ENCODE results near the gene SLC12A3.

SLC12A3 gene

DNA sequence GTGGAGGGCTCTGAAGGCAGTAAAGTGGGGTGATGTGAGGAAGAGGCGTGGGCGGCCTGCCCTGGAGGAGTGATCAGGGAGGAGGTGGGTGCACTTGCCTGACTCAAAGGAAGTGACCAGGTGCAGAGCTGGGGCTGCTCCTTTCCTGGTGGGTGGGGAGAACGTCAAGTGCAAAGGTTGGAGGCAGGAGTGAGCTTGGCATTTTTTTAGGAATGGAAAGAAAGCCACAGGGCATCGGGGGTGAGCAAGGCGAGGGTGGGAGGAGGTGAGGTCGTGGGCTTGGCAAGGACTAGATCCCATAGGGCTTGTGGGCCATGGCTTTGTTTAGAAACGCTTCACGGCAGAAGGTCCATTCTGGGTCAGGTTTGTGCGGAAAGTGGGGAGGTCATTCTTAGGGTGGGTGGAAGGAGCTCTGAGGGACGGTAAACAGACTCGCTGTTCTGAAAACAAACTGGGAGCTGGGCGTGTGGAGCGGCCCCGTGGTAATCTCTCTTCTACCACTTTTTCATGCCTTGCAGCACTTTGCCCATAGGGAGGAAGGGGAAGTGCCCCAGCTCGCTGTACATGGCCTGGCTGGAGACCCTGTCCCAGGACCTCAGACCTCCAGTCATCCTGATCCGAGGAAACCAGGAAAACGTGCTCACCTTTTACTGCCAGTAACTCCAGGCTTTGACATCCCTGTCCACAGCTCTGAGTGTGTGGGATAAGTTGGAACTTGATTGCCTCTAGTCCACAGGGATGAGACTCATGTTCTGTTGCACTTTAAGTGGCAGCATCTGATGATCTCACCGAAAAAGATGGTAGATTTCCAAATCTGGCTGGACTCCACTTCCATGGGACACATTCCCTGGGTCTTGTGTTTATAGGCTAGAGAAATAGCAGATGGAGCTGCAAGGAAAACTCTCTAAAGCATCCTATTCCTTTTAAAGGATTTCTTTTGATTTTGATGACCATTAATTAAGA, 48.0 kb downstream of the SLC12A3 start:
- TF ChIP-seq ZNF70 (CRISPR knock-in tag; IDR thresholded peaks at IDR 0.05) (no peak), ESRRG (CRISPR knock-in tag; IDR thresholded peaks at IDR 0.05) (no peak), ZNF8 (CRISPR knock-in tag; IDR thresholded peaks at IDR 0.05) (no peak), ZFP3 (CRISPR knock-in tag; IDR thresholded peaks at IDR 0.05) (no peak), BACH2 (CRISPR knock-in tag; IDR thresholded peaks at IDR 0.05; ENCODE audit: borderline replicate concordance) (no peak), GLIS3 (CRISPR knock-in tag; IDR thresholded peaks at IDR 0.05) (no peak), ARNTL (CRISPR knock-in tag; IDR thresholded peaks at IDR 0.05; ENCODE audit: borderline replicate concordance, low read depth) (no peak), CSDC2 (CRISPR knock-in tag; IDR thresholded peaks at IDR 0.05) (no peak), ISL1 (CRISPR knock-in tag; IDR thresholded peaks at IDR 0.05) (no peak), PPARA (CRISPR knock-in tag; IDR thresholded peaks at IDR 0.05; ENCODE audit: borderline replicate concordance) (no peak), SNAI2 (CRISPR knock-in tag; IDR thresholded peaks at IDR 0.05) (no peak), ZC3H10 (CRISPR knock-in tag; IDR thresholded peaks at IDR 0.05) (no peak), ZFP30 (CRISPR knock-in tag; IDR thresholded peaks at IDR 0.05) (no peak), ZNF565 (CRISPR knock-in tag; conservative IDR thresholded peaks at IDR 0.05; ENCODE audit: low read depth) (no peak), TCF4 (CRISPR knock-in tag; IDR thresholded peaks at IDR 0.05; ENCODE audit: borderline replicate concordance) (no peak)
- TF ChIP-seq, protein P1, sequence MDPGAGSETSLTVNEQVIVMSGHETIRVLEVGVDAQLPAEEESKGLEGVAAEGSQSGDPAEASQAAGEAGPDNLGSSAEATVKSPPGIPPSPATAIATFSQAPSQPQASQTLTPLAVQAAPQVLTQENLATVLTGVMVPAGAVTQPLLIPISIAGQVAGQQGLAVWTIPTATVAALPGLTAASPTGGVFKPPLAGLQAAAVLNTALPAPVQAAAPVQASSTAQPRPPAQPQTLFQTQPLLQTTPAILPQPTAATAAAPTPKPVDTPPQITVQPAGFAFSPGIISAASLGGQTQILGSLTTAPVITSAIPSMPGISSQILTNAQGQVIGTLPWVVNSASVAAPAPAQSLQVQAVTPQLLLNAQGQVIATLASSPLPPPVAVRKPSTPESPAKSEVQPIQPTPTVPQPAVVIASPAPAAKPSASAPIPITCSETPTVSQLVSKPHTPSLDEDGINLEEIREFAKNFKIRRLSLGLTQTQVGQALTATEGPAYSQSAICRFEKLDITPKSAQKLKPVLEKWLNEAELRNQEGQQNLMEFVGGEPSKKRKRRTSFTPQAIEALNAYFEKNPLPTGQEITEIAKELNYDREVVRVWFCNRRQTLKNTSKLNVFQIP (CRISPR knock-in tag; IDR thresholded peaks at IDR 0.05; ENCODE audit: borderline replicate concordance, low read depth) = no peak
- TF ChIP-seq, protein P2, sequence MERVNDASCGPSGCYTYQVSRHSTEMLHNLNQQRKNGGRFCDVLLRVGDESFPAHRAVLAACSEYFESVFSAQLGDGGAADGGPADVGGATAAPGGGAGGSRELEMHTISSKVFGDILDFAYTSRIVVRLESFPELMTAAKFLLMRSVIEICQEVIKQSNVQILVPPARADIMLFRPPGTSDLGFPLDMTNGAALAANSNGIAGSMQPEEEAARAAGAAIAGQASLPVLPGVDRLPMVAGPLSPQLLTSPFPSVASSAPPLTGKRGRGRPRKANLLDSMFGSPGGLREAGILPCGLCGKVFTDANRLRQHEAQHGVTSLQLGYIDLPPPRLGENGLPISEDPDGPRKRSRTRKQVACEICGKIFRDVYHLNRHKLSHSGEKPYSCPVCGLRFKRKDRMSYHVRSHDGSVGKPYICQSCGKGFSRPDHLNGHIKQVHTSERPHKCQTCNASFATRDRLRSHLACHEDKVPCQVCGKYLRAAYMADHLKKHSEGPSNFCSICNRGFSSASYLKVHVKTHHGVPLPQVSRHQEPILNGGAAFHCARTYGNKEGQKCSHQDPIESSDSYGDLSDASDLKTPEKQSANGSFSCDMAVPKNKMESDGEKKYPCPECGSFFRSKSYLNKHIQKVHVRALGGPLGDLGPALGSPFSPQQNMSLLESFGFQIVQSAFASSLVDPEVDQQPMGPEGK (CRISPR knock-in tag; IDR thresholded peaks at IDR 0.05; ENCODE audit: borderline replicate concordance) = no peak
- TF ChIP-seq, protein P3, sequence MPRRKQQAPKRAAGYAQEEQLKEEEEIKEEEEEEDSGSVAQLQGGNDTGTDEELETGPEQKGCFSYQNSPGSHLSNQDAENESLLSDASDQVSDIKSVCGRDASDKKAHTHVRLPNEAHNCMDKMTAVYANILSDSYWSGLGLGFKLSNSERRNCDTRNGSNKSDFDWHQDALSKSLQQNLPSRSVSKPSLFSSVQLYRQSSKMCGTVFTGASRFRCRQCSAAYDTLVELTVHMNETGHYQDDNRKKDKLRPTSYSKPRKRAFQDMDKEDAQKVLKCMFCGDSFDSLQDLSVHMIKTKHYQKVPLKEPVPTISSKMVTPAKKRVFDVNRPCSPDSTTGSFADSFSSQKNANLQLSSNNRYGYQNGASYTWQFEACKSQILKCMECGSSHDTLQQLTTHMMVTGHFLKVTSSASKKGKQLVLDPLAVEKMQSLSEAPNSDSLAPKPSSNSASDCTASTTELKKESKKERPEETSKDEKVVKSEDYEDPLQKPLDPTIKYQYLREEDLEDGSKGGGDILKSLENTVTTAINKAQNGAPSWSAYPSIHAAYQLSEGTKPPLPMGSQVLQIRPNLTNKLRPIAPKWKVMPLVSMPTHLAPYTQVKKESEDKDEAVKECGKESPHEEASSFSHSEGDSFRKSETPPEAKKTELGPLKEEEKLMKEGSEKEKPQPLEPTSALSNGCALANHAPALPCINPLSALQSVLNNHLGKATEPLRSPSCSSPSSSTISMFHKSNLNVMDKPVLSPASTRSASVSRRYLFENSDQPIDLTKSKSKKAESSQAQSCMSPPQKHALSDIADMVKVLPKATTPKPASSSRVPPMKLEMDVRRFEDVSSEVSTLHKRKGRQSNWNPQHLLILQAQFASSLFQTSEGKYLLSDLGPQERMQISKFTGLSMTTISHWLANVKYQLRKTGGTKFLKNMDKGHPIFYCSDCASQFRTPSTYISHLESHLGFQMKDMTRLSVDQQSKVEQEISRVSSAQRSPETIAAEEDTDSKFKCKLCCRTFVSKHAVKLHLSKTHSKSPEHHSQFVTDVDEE (CRISPR knock-in tag; IDR thresholded peaks at IDR 0.05) = no peak
- TF ChIP-seq, protein P4, sequence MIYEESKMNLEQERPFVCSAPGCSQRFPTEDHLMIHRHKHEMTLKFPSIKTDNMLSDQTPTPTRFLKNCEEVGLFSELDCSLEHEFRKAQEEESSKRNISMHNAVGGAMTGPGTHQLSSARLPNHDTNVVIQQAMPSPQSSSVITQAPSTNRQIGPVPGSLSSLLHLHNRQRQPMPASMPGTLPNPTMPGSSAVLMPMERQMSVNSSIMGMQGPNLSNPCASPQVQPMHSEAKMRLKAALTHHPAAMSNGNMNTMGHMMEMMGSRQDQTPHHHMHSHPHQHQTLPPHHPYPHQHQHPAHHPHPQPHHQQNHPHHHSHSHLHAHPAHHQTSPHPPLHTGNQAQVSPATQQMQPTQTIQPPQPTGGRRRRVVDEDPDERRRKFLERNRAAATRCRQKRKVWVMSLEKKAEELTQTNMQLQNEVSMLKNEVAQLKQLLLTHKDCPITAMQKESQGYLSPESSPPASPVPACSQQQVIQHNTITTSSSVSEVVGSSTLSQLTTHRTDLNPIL (CRISPR knock-in tag; IDR thresholded peaks at IDR 0.05; ENCODE audit: low read depth) = no peak
- no peak for ATAC-seq

DNA sequence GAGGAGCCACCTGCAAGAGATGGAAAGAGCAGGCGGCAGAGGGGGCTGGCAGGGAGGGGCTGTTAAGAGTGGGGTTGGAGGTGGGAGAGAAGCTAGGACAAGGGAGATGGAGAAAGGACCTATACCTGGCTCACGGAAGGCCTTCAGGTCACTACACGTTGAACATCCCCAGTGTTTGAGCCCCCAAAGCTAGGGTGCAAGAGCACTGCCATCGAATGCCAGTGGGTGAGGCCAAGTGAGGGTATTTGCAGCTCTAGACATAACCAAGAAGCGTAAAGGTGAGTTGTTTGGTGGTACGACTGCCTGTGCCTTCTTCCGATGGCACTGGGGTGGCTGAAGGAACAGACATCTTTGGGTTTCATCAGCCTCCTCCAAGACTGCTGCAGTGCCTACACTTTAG, 49.9 kb downstream of the SLC12A3 start:
- no peak for ATAC-seq
- TF ChIP-seq BACH2 (CRISPR knock-in tag; IDR thresholded peaks at IDR 0.05; ENCODE audit: borderline replicate concordance) = no peak
- no peak for TF ChIP-seq ARNTL (CRISPR knock-in tag; IDR thresholded peaks at IDR 0.05; ENCODE audit: borderline replicate concordance, low read depth)
- no peak for TF ChIP-seq SNAI2 (CRISPR knock-in tag; IDR thresholded peaks at IDR 0.05)
- TF ChIP-seq OSR1 (CRISPR knock-in tag; IDR thresholded peaks at IDR 0.05) = no peak
- TF ChIP-seq, protein P2 (CRISPR knock-in tag; IDR thresholded peaks at IDR 0.05; ENCODE audit: borderline replicate concordance) = no peak
- TF ChIP-seq ESRRG (CRISPR knock-in tag; IDR thresholded peaks at IDR 0.05) = no peak
- no peak for TF ChIP-seq ZC3H10 (CRISPR knock-in tag; IDR thresholded peaks at IDR 0.05)
- no peak for TF ChIP-seq ZNF70 (CRISPR knock-in tag; IDR thresholded peaks at IDR 0.05)
- TF ChIP-seq, protein P4 (CRISPR knock-in tag; IDR thresholded peaks at IDR 0.05; ENCODE audit: low read depth) = no peak
- TF ChIP-seq TCF4 (CRISPR knock-in tag; IDR thresholded peaks at IDR 0.05; ENCODE audit: borderline replicate concordance) = no peak
- no peak for TF ChIP-seq RARB (CRISPR knock-in tag; IDR thresholded peaks at IDR 0.05)
- TF ChIP-seq TOX (CRISPR knock-in tag; IDR thresholded peaks at IDR 0.05; ENCODE audit: borderline replicate concordance) = no peak
- TF ChIP-seq, protein P1 (CRISPR knock-in tag; IDR thresholded peaks at IDR 0.05; ENCODE audit: borderline replicate concordance, low read depth) = no peak
- TF ChIP-seq ZFP30 (CRISPR knock-in tag; IDR thresholded peaks at IDR 0.05) = no peak
- TF ChIP-seq ZNF565 (CRISPR knock-in tag; conservative IDR thresholded peaks at IDR 0.05; ENCODE audit: low read depth) = no peak
- TF ChIP-seq, protein P5, sequence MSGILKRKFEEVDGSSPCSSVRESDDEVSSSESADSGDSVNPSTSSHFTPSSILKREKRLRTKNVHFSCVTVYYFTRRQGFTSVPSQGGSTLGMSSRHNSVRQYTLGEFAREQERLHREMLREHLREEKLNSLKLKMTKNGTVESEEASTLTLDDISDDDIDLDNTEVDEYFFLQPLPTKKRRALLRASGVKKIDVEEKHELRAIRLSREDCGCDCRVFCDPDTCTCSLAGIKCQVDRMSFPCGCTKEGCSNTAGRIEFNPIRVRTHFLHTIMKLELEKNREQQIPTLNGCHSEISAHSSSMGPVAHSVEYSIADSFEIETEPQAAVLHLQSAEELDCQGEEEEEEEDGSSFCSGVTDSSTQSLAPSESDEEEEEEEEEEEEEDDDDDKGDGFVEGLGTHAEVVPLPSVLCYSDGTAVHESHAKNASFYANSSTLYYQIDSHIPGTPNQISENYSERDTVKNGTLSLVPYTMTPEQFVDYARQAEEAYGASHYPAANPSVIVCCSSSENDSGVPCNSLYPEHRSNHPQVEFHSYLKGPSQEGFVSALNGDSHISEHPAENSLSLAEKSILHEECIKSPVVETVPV (CRISPR knock-in tag; IDR thresholded peaks at IDR 0.05) = no peak

Data from SK-N-SH treated with all-trans-retinoic acid at 6 μM for 48 hours (cell line).